DMS 273 treated with DMSO at 0.1 percent for 48 hours (cell line): ENCODE results near the gene ABCF1.

ENCODE experiments used
- DNase-seq: peaks from one replicate; lab custom pipeline; 2025; lab: John Stamatoyannopoulos, UW

Gene ABCF1

GRCh38 chr6:30560930-30561329 is 10.3 kb upstream of the ABCF1 start:
- DNase-seq, result no peak

GRCh38 chr6:30562470-30563425 is 8.5 kb upstream of the ABCF1 start:
- no peak for DNase-seq

- DNase-seq, result no peak
Observed at GRCh38 chr6:30564114-30564513, 7.1 kb upstream of the ABCF1 start.

GRCh38 chr6:30565772-30566171 is 5.5 kb upstream of the ABCF1 start:
- no peak for DNase-seq

- DNase-seq, result no peak
Observed at GRCh38 chr6:30568245-30568644, 3.0 kb upstream of the ABCF1 start.

GRCh38 chr6:30570263-30570662 is 979 bp upstream of the ABCF1 start:
- DNase-seq, result no peak

GRCh38 chr6:30570740-30571074 is 535 bp upstream of the ABCF1 start:
- DNase-seq, result no peak

GRCh38 chr6:30571762-30572082 is 480 bp downstream of the ABCF1 start:
- no peak for DNase-seq

- no peak for DNase-seq
Observed at GRCh38 chr6:30572148-30572547, 906 bp downstream of the ABCF1 start.

- no peak for DNase-seq
Observed at GRCh38 chr6:30573113-30573512, 1.9 kb downstream of the ABCF1 start.

GRCh38 chr6:30578051-30578450 is 6.8 kb downstream of the ABCF1 start:
- no peak for DNase-seq

- DNase-seq, result no peak
Observed at GRCh38 chr6:30583921-30584320, 12.7 kb downstream of the ABCF1 start.

GRCh38 chr6:30589754-30590358 is 18.6 kb downstream of the ABCF1 start:
- DNase-seq, result no peak

GRCh38 chr6:30590509-30590908 is 19.3 kb downstream of the ABCF1 start:
- no peak for DNase-seq

- no peak for DNase-seq
Observed at GRCh38 chr6:30591008-30591407, 19.8 kb downstream of the ABCF1 start.

GRCh38 chr6:30592287-30592686 is 21.0 kb downstream of the ABCF1 start:
- no peak for DNase-seq

- DNase-seq, result peak; percentile 26
Observed at GRCh38 chr6:30597315-30598144, 26.3 kb downstream of the ABCF1 start.

- DNase-seq, result no peak
Observed at GRCh38 chr6:30598912-30599624, 27.8 kb downstream of the ABCF1 start.

GRCh38 chr6:30599625-30600324 is 28.5 kb downstream of the ABCF1 start:
- no peak for DNase-seq

GRCh38 chr6:30600451-30600961 is 29.3 kb downstream of the ABCF1 start:
- no peak for DNase-seq

- DNase-seq, result no peak
Observed at GRCh38 chr6:30601436-30601814, 30.2 kb downstream of the ABCF1 start.
